ENCODE results near the gene FBXL15.
"Not testable (repeated sequence)": the region's sequence is repeated elsewhere in the genome, so short reads cannot be mapped to it uniquely, and the experiment has no call there.

The FBXL15 gene

GRCh38 chr10:102431452-102432124, 11.0 kb downstream of the FBXL15 start:
- no peak for DNase-seq

GRCh38 chr10:102432162-102432950, 11.7 kb downstream of the FBXL15 start, which contains the start of gene CUEDC2:
Gene CUEDC2, minus strand, starts transcription at chr10:102432574. Its CDS starts 7,386 bp downstream, at chr10:102425188.
- peak; percentile 86 to 96 for DNase-seq

DNA sequence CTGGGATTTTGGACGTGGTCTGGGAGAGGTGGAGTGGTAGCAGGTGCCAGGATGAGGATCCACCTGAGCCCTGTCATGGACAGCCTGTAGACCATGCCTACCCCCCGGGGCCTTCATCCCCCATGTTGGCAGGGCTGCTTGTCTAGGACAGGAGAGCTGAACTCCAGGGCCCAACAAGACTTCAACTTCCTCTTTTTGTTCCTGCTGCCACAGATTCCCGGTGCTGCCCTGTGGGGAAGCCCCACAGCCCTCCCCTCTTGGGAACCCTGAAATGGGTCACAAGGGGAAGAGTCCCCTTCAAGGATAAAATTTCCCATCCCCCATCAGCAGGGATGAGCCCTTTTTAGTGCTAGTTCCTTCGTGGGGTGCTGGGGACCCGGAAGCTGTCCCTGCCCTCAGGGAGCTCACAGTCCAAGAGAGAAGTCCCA, 13.0 kb downstream of the FBXL15 start:
- DNase-seq: no peak

GRCh38 chr10:102434394-102435132, 13.9 kb downstream of the FBXL15 start:
- no peak for DNase-seq

- no peak for DNase-seq
Measured at GRCh38 chr10:102435133-102435497, 14.5 kb downstream of the FBXL15 start.

- no peak for DNase-seq
Measured at GRCh38 chr10:102435529-102436233, 15.0 kb downstream of the FBXL15 start.

GRCh38 chr10:102436312-102436711, 15.7 kb downstream of the FBXL15 start:
- no peak for DNase-seq

- no peak for DNase-seq
Measured at GRCh38 chr10:102437515-102437914, 16.9 kb downstream of the FBXL15 start.

DNA sequence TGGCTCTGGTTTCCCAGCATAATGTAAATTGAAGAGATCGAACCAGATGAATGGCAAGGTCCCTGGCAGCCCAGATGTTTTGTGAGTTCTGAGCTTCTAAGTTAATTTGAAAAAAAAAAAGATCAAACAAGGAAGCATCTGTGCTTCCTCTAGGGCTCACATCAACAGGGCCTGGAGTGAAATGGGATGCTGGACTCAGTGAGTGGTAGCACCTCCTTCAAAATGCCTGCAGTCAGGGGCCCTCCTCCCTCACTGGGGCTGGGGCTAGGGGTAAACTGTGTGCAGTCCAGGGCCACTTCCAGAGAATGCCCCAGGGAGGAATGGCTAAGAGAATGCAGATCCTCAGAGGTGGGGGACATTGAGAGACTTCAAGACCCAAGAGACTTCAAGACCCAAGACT, 17.7 kb downstream of the FBXL15 start:
- DNase-seq: no peak

DNA sequence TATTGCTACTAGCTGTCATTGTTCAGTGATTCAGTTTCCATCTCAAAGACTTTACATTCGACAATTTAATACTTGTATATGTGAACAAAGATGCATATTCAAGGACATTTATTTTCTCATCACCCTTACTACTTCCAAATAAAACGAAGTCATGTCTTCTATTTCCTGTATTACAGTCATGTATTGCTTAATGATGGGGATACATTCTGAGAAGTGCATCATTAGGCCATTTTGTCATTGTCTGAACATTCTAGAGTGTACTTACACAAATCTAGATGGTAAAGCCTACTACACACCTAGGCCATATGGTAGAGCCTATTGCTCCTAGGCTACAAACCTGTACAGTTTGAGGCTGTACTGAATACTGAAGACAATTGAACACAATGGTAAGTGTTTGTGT, 24.2 kb downstream of the FBXL15 start:
- no peak for DNase-seq

DNA sequence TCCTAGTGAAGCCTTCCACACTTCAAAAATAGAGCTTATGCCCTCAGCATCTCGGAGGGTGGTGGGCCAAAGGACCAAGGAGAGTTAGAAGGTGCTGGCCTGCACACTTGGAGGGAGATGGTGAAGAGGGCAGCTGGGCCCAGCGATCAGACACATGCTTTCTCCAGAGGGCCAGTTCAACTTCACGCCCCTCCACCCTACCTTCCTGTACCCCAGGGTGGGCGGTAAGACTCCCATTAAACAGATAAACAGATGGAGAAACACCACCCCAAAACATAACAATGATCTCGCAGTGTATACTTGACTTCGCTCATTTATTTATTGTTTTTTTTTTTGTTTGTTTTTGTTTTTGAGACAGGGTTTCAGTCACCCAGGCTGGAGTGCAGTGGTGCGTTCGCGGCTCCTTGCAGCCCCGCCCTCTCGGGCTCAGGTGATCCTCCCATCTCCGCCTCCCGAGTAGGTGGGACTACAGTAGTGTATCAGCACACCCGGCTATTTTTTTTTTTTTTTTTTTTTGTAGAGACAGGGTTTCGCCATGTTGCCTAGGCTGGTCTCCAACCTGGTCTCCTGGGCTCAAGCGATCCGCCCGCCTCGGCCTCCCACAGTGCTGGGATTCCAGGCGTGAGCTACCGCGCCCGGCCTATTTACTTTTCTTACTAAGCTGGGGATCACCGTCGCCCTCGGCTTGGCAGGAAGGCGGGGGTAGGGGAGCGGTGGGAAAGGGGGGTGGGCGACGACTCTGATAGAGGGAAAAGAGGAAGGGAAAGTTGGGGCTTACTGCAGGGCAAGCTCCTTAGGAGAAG, 28.9 kb downstream of the FBXL15 start:
- peak in 1 of 2 experiments; percentile 53 for DNase-seq

- no peak for DNase-seq
Measured at GRCh38 chr10:102450124-102450373, 29.4 kb downstream of the FBXL15 start.

GRCh38 chr10:102450374-102451104, 29.9 kb downstream of the FBXL15 start:
- peak; percentile 20 to 80 for DNase-seq

GRCh38 chr10:102451105-102451969, 30.7 kb downstream of the FBXL15 start, which contains the start of gene C10orf95:
Gene C10orf95, minus strand, starts transcription at chr10:102451543. Its CDS starts 450 bp downstream, at chr10:102451093.
- no peak for DNase-seq

GRCh38 chr10:102452672-102453340, 32.2 kb downstream of the FBXL15 start:
- no peak for DNase-seq

GRCh38 chr10:102453502-102453901, 32.9 kb downstream of the FBXL15 start:
- DNase-seq: no peak

GRCh38 chr10:102454662-102455487, 34.2 kb downstream of the FBXL15 start:
- DNase-seq: not testable (repeated sequence)

DNA sequence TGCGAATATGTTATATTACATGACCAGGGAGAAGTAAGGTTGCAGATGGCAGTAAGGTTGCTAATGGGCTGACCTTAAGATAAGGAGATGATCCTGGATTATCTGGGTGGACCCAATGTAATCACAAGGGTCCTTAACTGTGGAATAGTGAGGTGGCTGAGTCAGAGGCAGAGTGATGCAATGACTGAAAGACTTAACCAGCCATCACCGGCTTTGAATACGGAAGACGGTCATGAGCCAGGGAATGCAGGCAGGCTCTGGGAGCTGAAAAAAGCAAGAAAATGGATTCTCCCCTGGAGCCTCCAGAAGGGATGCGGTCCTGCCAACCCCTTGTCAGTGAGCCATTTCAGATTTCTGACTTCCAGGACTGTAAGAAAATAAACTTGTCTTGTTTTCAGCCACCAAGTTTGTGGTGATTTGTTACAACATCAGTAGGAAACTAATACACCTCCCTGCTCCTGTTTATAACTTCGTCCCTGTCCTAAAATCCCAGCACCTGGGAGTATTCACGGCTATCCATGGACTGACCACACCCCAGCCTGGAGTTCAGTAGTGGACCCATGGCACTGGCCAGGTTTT, 35.3 kb downstream of the FBXL15 start:
- DNase-seq: no peak

All from NCI-H446 (cell line).